H1 (cell line): ENCODE measurements around the gene SLC16A11. TPM values are rescaled to one million over a fixed set of nuclear protein-coding genes. Genes with fewer than 3 reads are reported as not detected.

ENCODE experiments used
- CTCF ChIA-PET: fragments of 300-600 bp; sonication (Branson Sonifier 250); formaldehyde crosslinking; loops from one replicate; lab custom pipeline; 2021; ENCODE audit not compliant: partially characterized antibody; lab: Charles Lee
- POLR2A ChIA-PET: fragments of 300-600 bp; sonication (Branson Sonifier 250); formaldehyde crosslinking; loops from one replicate; lab custom pipeline; 2021; ENCODE audit warnings: inconsistent platforms; ENCODE audit not compliant: partially characterized antibody; lab: Charles Lee
- DNase-seq, 2 experiments: peaks; one replicate each; pipeline versions ENCODE4 v3.0.0 to v3.0.0-alpha.2; 2010 to 2022; ENCODE audit warnings: low spot score in 2 of 2, low read depth in 1 of 2, mixed read lengths in 1 of 2
- FAIRE-seq: peaks from 2 replicates; lab custom pipeline; 2011; peaks lifted over from hg19 to GRCh38; lab: Jason Lieb, UNC
- H2AFZ ChIP-seq: 2 replicates; pipeline ENCODE4 v1.8.1; 2012; ENCODE audit warnings: low read length, inconsistent platforms
- H2AK5ac ChIP-seq: 2 replicates; pipeline ENCODE4 v1.6.1; 2013; ENCODE audit warnings: low read depth, low read length
- H2BK120ac ChIP-seq: replicated peaks from 2 replicates; pipeline ENCODE3; 2013; ENCODE audit warnings: low read depth, low read length, inconsistent platforms
- H2BK12ac ChIP-seq: 2 replicates; pipeline ENCODE4 v1.6.1; 2013; ENCODE audit warnings: low read depth, low read length
- H2BK15ac ChIP-seq: 2 replicates; pipeline ENCODE4 v1.6.1; 2013; ENCODE audit warnings: low read length
- H2BK20ac ChIP-seq: 2 replicates; pipeline ENCODE4 v1.6.1; 2013; ENCODE audit warnings: low read length
- H2BK5ac ChIP-seq: 2 replicates; pipeline ENCODE4 v1.6.1; 2013; ENCODE audit warnings: low read depth, low read length
- H3K14ac ChIP-seq: 2 replicates; pipeline ENCODE4 v1.6.1; 2013; ENCODE audit warnings: inconsistent platforms; ENCODE audit not compliant: insufficient read length
- H3K18ac ChIP-seq: 2 replicates; pipeline ENCODE4 v1.6.1; 2013; ENCODE audit warnings: low read length; ENCODE audit errors: extremely low read depth
- H3K23ac ChIP-seq: 2 replicates; pipeline ENCODE4 v1.6.1; 2013; ENCODE audit warnings: inconsistent platforms; ENCODE audit not compliant: insufficient read length
- H3K23me2 ChIP-seq: 2 replicates; pipeline ENCODE4 v1.6.1; 2013; ENCODE audit warnings: low read depth, low read length
- H3K27ac ChIP-seq: 2 replicates; pipeline ENCODE4 v1.6.1; 2011; ENCODE audit warnings: low read depth, low read length, inconsistent platforms
- H3K27me3 ChIP-seq, 4 experiments: replicated peaks in 1 of 4; 1 replicate in 1 of 4; 2 replicates in 3 of 4; pipeline versions ENCODE4 v1.6.1 to v1.8.1; 2011 to 2013; ENCODE audit warnings: low read length in 3 of 4, mild to moderate bottlenecking in 3 of 4, inconsistent platforms in 2 of 4, mixed read lengths in 2 of 4, moderate library complexity in 1 of 4; ENCODE audit not compliant: control insufficient read depth in 3 of 4, insufficient read depth in 3 of 4; ENCODE audit errors: extremely low read depth in 1 of 4
- H3K36me3 ChIP-seq, 4 experiments: 2 replicates each; pipeline versions ENCODE4 v1.6.1 to v1.8.1; 2011 to 2013; ENCODE audit warnings: mild to moderate bottlenecking in 4 of 4, low read length in 3 of 4, moderate library complexity in 2 of 4, control low read depth in 1 of 4, inconsistent platforms in 1 of 4; ENCODE audit not compliant: insufficient read depth in 4 of 4, control insufficient read depth in 2 of 4
- H3K4ac ChIP-seq: replicated peaks from 2 replicates; pipeline ENCODE3; 2013; ENCODE audit warnings: low read length, low read depth, mixed read lengths, inconsistent platforms; ENCODE audit not compliant: insufficient read length
- H3K4me1 ChIP-seq, 4 experiments: replicated peaks in 1 of 4; 1 replicate in 1 of 4; 2 replicates in 3 of 4; pipeline versions ENCODE4 v1.6.1 to v1.8.1; 2011 to 2013; ENCODE audit warnings: low read length in 3 of 4, inconsistent platforms in 2 of 4, mixed read lengths in 1 of 4; ENCODE audit not compliant: insufficient read depth in 4 of 4, control insufficient read depth in 3 of 4
- H3K4me2 ChIP-seq, 2 experiments: 2 replicates each; pipeline versions ENCODE4 v1.6.1 to v1.8.1; 2011 to 2013; ENCODE audit warnings: low read depth in 2 of 2, low read length in 2 of 2, control low read depth in 1 of 2, inconsistent platforms in 1 of 2, mild to moderate bottlenecking in 1 of 2; ENCODE audit not compliant: insufficient read depth in 1 of 2
- H3K4me3 ChIP-seq, 4 experiments: fragments of 200-600, 300-600 bp in 1 of 4; sonication (generic), shearing (Covaris generic), sonication (Bioruptor Twin) in 1 of 4; 2 replicates each; pipeline versions ENCODE4 v1.5.1 to v1.8.1; 2011 to 2016; ENCODE audit warnings: low read length in 4 of 4, low read depth in 3 of 4, control low read depth in 2 of 4, inconsistent platforms in 2 of 4, mild to moderate bottlenecking in 2 of 4, mixed read lengths in 1 of 4, moderate library complexity in 1 of 4; ENCODE audit not compliant: insufficient read depth in 2 of 4; ENCODE audit errors: extremely low read depth in 1 of 4
- H3K56ac ChIP-seq: replicated peaks from 2 replicates; pipeline ENCODE3; 2013; ENCODE audit warnings: low read depth, mild to moderate bottlenecking, mixed read lengths, low read length, inconsistent platforms; ENCODE audit not compliant: insufficient read length
- H3K79me1 ChIP-seq: 2 replicates; pipeline ENCODE4 v1.6.1; 2013; ENCODE audit warnings: low read depth, low read length, control low read depth
- H3K79me2 ChIP-seq, 2 experiments: 2 replicates each; pipeline versions ENCODE4 v1.6.1 to v1.8.1; 2012 to 2013; ENCODE audit warnings: low read length in 2 of 2, mild to moderate bottlenecking in 2 of 2, inconsistent platforms in 1 of 2; ENCODE audit not compliant: insufficient read depth in 2 of 2, control insufficient read depth in 1 of 2
- H3K9ac ChIP-seq, 4 experiments: replicated peaks in 1 of 4; 1 replicate in 1 of 4; 2 replicates in 3 of 4; pipeline versions ENCODE4 v1.6.1 to v1.8.1; 2011 to 2013; ENCODE audit warnings: low read depth in 3 of 4, low read length in 3 of 4, control low read depth in 2 of 4, mild to moderate bottlenecking in 2 of 4, moderate library complexity in 2 of 4, inconsistent platforms in 1 of 4; ENCODE audit errors: extremely low read depth in 1 of 4
- H3K9me3 ChIP-seq, 2 experiments: 2 replicates each; pipeline versions ENCODE4 v1.6.1 to v1.8.1; 2012 to 2013; ENCODE audit warnings: mild to moderate bottlenecking in 2 of 2, moderate library complexity in 2 of 2, control low read depth in 1 of 2, inconsistent platforms in 1 of 2, low read depth in 1 of 2, low read length in 1 of 2, mixed read lengths in 1 of 2; ENCODE audit not compliant: insufficient read depth in 2 of 2
- H4K20me1 ChIP-seq, 2 experiments: replicated peaks in 1 of 2; 2 replicates each; pipeline versions ENCODE3 to v1.8.1; 2011 to 2013; ENCODE audit warnings: inconsistent platforms in 2 of 2, low read length in 2 of 2, mild to moderate bottlenecking in 1 of 2; ENCODE audit not compliant: insufficient read depth in 2 of 2, control insufficient read depth in 1 of 2
- H4K5ac ChIP-seq: 2 replicates; pipeline ENCODE4 v1.6.1; 2013; ENCODE audit warnings: low read length, low read depth, mixed read lengths, inconsistent platforms; ENCODE audit not compliant: insufficient read length
- H4K8ac ChIP-seq: 2 replicates; pipeline ENCODE4 v1.8.0; 2013; ENCODE audit warnings: mild to moderate bottlenecking, moderate library complexity, low read length, inconsistent platforms; ENCODE audit not compliant: insufficient read depth; ENCODE audit errors: extremely low read depth
- H4K91ac ChIP-seq: replicated peaks from 2 replicates; pipeline ENCODE3; 2013; ENCODE audit warnings: low read length, mixed read lengths, inconsistent platforms; ENCODE audit not compliant: insufficient read length
- CHD2 ChIP-seq: IDR thresholded peaks from 2 replicates; pipeline ENCODE4 v1.6.1; 2012; ENCODE audit warnings: low read length, improper control_type of control experiment
- CTCF ChIP-seq, 3 experiments: IDR thresholded peaks; 1 replicate in 2 of 3; 2 replicates in 1 of 3; pipeline versions ENCODE4 v1.5.1 to v1.6.1; 2011; ENCODE audit warnings: low read length in 3 of 3, mild to moderate bottlenecking in 3 of 3, inconsistent platforms in 2 of 3, low read depth in 1 of 3, moderate library complexity in 1 of 3; ENCODE audit not compliant: insufficient read depth in 1 of 3; ENCODE audit errors: control extremely low read depth in 1 of 3
- RAD21 ChIP-seq, 2 experiments: IDR thresholded peaks in 1 of 2; conservative IDR thresholded peaks in 1 of 2; 2 replicates each; pipeline ENCODE4 v1.6.1; 2011; ENCODE audit warnings: low read depth in 2 of 2, low read length in 2 of 2, improper control_type of control experiment in 1 of 2, inconsistent platforms in 1 of 2, mild to moderate bottlenecking in 1 of 2, moderate library complexity in 1 of 2
- TCF12 ChIP-seq: IDR thresholded peaks from 2 replicates; pipeline ENCODE4 v1.6.1; 2011; ENCODE audit warnings: low read depth, mild to moderate bottlenecking, low read length
- WGBS, 2 experiments: shearing (Covaris generic) in 1 of 2; methylation state at CpG; one replicate each; pipeline versions ENCODE4 v1.1.6 to v1.1.7; 2013 to 2015; ENCODE audit warnings: low lambda C conversion rate in 2 of 2, mixed read lengths in 2 of 2, inconsistent platforms in 1 of 2, low coverage in 1 of 2, missing lambda C conversion rate in 1 of 2; ENCODE audit not compliant: insufficient replicate concordance in 2 of 2, insufficient coverage in 1 of 2, insufficient read length in 1 of 2; ENCODE audit errors: extremely low coverage in 1 of 2, missing lambda C conversion rate in 1 of 2; 5-methylcytosine and 5-hydroxymethylcytosine counted together
- polyA plus RNA-seq, 7 experiments: library from polyadenylated mRNA; depleted of rRNA in 3 of 7; stranded (reverse) in 5 of 7; unstranded in 2 of 7; fragments of >200 nt in 5 of 7; fragments of 200-250 nt in 2 of 7; gene quantifications; 1 replicate in 5 of 7; 2 replicates in 1 of 7; 4 replicates in 1 of 7; pipeline versions ENCODE4 v1.2.1 to v1.2.3, GENCODE V29; 2011 to 2013; ENCODE audit warnings: missing spikeins in 2 of 7, mixed read lengths in 2 of 7
- total RNA-seq: library from RNA; stranded (reverse); fragmentation: NEBNext Ultra II Directional; extraction: Animal tissue kit (Norgen Biotek cat#: 25700); gene quantifications from 2 replicates; pipeline ENCODE4 v1.2.1, GENCODE V29; 2021

Gene SLC16A11
- total and polyA plus RNA-seq, 2 of the 8 experiments (the other 6 are each of a cell fraction or from before 2014, with no cell fraction given), result 0.35 to 0.39 TPM

- DNase-seq (peak in 1 of 2 experiments; percentile 89), FAIRE-seq (peak; percentile 50)
- no peak for TF ChIP-seq CHD2
- 0 out of 2 replicates have a peak, but pooled peaks have one; percentile 59 for TF ChIP-seq TCF12
- TF ChIP-seq RAD21 (IDR thresholded peaks at IDR 0.05 in 1 of 2, conservative IDR thresholded peaks at IDR 0.05 in 1 of 2; ENCODE audit: low read depth in 2 of 2, low read length in 2 of 2), result peak; percentile 51 to 58
- peak; percentile 74 to 89 (median 79) for TF ChIP-seq CTCF (IDR thresholded peaks at IDR 0.05; ENCODE audit: control extremely low read depth in 1 of 3, insufficient read depth in 1 of 3, low read depth in 1 of 3, low read length in 3 of 3)
- POLR2A ChIA-PET, result interaction anchor here (1.5 kb wide), 1 partner anchor 15 kb away, joined by 3 read pairs; no protein-coding TSS in a partner anchor
- H3K9me3 ChIP-seq, result no peaks in the 10 kb centered on the region
- peaks cover 0 to 8% (median 5%) of the 10 kb centered on the region in 4 experiments; a peak in 5 of 7 replicates for H3K27me3 ChIP-seq
- no peaks in the 10 kb centered on the region; a peak in 1 of 4 replicates for H3K79me2 ChIP-seq
- H3K79me1 ChIP-seq, result no peaks in the 10 kb centered on the region
- H3K4me2 ChIP-seq, result no peak overlapping the region
- no peak overlapping the region for H2BK5ac ChIP-seq
- H3K9ac ChIP-seq, result no peak overlapping the region
- H3K27ac ChIP-seq, result no peak overlapping the region
- no peak overlapping the region for H2BK20ac ChIP-seq
- H2BK120ac ChIP-seq, result no peak overlapping the region
- peaks cover 4 to 15% of the 10 kb centered on the region in 2 experiments for H4K20me1 ChIP-seq
- H2BK15ac ChIP-seq, result no peak overlapping the region
- H4K8ac ChIP-seq, result no peak overlapping the region
- CTCF ChIA-PET, result interaction anchor here (0.6 to 11.1 kb wide), 10 partner anchors 8 to 1050 kb away, joined by 3 to 152 read pairs (median 4); no protein-coding TSS in a partner anchor
- H2AFZ ChIP-seq, result no peak overlapping the region
- peaks cover 0 to 3% (median 1%) of the 10 kb centered on the region in 4 experiments; a peak in 1 of 7 replicates for H3K4me1 ChIP-seq
- no peak overlapping the region for H3K56ac ChIP-seq
- H3K23me2 ChIP-seq, result no peaks in the 10 kb centered on the region
- no peak overlapping the region for H2AK5ac ChIP-seq
- peaks cover 0 to 4% (median 3%) of the 10 kb centered on the region in 4 experiments; a peak in 3 of 8 replicates for H3K36me3 ChIP-seq
- no peak overlapping the region for H3K4ac ChIP-seq
- H4K5ac ChIP-seq, result no peak overlapping the region
- no peak overlapping the region for H3K4me3 ChIP-seq
- no peak overlapping the region for H3K14ac ChIP-seq
- no peak overlapping the region for H3K18ac ChIP-seq
- 70% methylated on average over 10 of the region's 10 CpGs; no CpG with 5 or more reads in 1 of the 2 experiments for WGBS, 2 experiments
- H3K23ac ChIP-seq, result no peak overlapping the region
- no peak overlapping the region for H4K91ac ChIP-seq
- no peak overlapping the region for H2BK12ac ChIP-seq
Measured at GRCh38 chr17:7001318-7001961, 42.5 kb downstream of the SLC16A11 start.
